Measurements from ENCODE around the gene SEMA3A.

SEMA3A gene

DNA sequence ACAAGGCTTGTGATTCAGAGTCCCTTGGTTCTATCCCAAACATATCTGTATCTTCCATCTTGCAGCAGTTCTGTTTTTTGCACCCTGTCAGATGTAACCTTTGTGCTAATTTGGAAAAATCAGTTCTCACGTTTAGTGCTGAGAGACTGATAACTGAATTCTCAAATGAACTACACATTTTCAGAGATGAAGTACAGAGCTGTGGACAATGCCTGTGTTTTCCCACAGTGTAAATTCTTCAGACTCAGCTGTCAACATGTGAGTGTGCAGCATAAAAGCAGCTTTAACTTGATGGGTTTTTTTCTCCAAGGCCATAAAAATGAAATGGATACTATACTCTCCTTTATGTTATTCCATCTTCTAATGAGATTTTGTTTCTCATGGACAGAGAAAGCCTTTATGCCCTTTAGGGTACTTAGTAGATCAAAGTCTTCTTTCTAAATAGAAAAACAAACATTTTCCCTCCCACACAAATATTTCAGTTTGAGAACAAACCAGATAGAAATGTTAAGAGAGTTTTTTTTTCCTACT is 150.9 kb downstream of the SEMA3A start:
- no peak for TF ChIP-seq CREB5 (CRISPR knock-in tag; IDR thresholded peaks at IDR 0.05; ENCODE audit: low read depth)
- no peak for TF ChIP-seq CSDC2 (CRISPR knock-in tag; IDR thresholded peaks at IDR 0.05)
- TF ChIP-seq ISL1 (CRISPR knock-in tag; IDR thresholded peaks at IDR 0.05), result 0 out of 2 replicates have a peak, but pooled peaks have one; percentile 31

GRCh38 chr7:84042110-84042539 is 152.5 kb downstream of the SEMA3A start:
- TF ChIP-seq, protein P1, sequence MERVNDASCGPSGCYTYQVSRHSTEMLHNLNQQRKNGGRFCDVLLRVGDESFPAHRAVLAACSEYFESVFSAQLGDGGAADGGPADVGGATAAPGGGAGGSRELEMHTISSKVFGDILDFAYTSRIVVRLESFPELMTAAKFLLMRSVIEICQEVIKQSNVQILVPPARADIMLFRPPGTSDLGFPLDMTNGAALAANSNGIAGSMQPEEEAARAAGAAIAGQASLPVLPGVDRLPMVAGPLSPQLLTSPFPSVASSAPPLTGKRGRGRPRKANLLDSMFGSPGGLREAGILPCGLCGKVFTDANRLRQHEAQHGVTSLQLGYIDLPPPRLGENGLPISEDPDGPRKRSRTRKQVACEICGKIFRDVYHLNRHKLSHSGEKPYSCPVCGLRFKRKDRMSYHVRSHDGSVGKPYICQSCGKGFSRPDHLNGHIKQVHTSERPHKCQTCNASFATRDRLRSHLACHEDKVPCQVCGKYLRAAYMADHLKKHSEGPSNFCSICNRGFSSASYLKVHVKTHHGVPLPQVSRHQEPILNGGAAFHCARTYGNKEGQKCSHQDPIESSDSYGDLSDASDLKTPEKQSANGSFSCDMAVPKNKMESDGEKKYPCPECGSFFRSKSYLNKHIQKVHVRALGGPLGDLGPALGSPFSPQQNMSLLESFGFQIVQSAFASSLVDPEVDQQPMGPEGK (CRISPR knock-in tag; IDR thresholded peaks at IDR 0.05; ENCODE audit: borderline replicate concordance), result peak; percentile 55; the same call in 1 of the 2 replicates
- 0 out of 2 replicates have a peak, but pooled peaks have one; percentile 30 for TF ChIP-seq ISL1 (CRISPR knock-in tag; IDR thresholded peaks at IDR 0.05)
- no peak for TF ChIP-seq ZFP30 (CRISPR knock-in tag; IDR thresholded peaks at IDR 0.05)
- TF ChIP-seq, protein P2, sequence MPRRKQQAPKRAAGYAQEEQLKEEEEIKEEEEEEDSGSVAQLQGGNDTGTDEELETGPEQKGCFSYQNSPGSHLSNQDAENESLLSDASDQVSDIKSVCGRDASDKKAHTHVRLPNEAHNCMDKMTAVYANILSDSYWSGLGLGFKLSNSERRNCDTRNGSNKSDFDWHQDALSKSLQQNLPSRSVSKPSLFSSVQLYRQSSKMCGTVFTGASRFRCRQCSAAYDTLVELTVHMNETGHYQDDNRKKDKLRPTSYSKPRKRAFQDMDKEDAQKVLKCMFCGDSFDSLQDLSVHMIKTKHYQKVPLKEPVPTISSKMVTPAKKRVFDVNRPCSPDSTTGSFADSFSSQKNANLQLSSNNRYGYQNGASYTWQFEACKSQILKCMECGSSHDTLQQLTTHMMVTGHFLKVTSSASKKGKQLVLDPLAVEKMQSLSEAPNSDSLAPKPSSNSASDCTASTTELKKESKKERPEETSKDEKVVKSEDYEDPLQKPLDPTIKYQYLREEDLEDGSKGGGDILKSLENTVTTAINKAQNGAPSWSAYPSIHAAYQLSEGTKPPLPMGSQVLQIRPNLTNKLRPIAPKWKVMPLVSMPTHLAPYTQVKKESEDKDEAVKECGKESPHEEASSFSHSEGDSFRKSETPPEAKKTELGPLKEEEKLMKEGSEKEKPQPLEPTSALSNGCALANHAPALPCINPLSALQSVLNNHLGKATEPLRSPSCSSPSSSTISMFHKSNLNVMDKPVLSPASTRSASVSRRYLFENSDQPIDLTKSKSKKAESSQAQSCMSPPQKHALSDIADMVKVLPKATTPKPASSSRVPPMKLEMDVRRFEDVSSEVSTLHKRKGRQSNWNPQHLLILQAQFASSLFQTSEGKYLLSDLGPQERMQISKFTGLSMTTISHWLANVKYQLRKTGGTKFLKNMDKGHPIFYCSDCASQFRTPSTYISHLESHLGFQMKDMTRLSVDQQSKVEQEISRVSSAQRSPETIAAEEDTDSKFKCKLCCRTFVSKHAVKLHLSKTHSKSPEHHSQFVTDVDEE (CRISPR knock-in tag; IDR thresholded peaks at IDR 0.05), result no peak
- no peak for TF ChIP-seq GLIS3 (CRISPR knock-in tag; IDR thresholded peaks at IDR 0.05)
- ATAC-seq, result peak; percentile 84

More for the DNA sequence above, 150.9 kb downstream of the SEMA3A start:
- no peak for ATAC-seq

- TF ChIP-seq ZC3H10 (CRISPR knock-in tag; IDR thresholded peaks at IDR 0.05) (no peak), ZFP3 (CRISPR knock-in tag; IDR thresholded peaks at IDR 0.05) (no peak), CREB5 (CRISPR knock-in tag; IDR thresholded peaks at IDR 0.05; ENCODE audit: low read depth) (no peak), ISL1 (CRISPR knock-in tag; IDR thresholded peaks at IDR 0.05) (no peak), TCF4 (CRISPR knock-in tag; IDR thresholded peaks at IDR 0.05; ENCODE audit: borderline replicate concordance) (no peak), ZNF8 (CRISPR knock-in tag; IDR thresholded peaks at IDR 0.05) (no peak), ZFP30 (CRISPR knock-in tag; IDR thresholded peaks at IDR 0.05) (no peak), SNAI2 (CRISPR knock-in tag; IDR thresholded peaks at IDR 0.05) (no peak), GLIS3 (CRISPR knock-in tag; IDR thresholded peaks at IDR 0.05) (no peak), BACH2 (CRISPR knock-in tag; IDR thresholded peaks at IDR 0.05; ENCODE audit: borderline replicate concordance) (no peak), ESRRG (CRISPR knock-in tag; IDR thresholded peaks at IDR 0.05) (no peak)
- TF ChIP-seq, protein P1 (CRISPR knock-in tag; IDR thresholded peaks at IDR 0.05; ENCODE audit: borderline replicate concordance), result no peak
- TF ChIP-seq, protein P3, sequence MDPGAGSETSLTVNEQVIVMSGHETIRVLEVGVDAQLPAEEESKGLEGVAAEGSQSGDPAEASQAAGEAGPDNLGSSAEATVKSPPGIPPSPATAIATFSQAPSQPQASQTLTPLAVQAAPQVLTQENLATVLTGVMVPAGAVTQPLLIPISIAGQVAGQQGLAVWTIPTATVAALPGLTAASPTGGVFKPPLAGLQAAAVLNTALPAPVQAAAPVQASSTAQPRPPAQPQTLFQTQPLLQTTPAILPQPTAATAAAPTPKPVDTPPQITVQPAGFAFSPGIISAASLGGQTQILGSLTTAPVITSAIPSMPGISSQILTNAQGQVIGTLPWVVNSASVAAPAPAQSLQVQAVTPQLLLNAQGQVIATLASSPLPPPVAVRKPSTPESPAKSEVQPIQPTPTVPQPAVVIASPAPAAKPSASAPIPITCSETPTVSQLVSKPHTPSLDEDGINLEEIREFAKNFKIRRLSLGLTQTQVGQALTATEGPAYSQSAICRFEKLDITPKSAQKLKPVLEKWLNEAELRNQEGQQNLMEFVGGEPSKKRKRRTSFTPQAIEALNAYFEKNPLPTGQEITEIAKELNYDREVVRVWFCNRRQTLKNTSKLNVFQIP (CRISPR knock-in tag; IDR thresholded peaks at IDR 0.05; ENCODE audit: borderline replicate concordance, low read depth), result no peak
- ATAC-seq, result no peak; the same call in 2 of the 3 replicates
These were observed 152.9 kb downstream of the SEMA3A start for GRCh38 chr7:84041649-84042048.

DNA sequence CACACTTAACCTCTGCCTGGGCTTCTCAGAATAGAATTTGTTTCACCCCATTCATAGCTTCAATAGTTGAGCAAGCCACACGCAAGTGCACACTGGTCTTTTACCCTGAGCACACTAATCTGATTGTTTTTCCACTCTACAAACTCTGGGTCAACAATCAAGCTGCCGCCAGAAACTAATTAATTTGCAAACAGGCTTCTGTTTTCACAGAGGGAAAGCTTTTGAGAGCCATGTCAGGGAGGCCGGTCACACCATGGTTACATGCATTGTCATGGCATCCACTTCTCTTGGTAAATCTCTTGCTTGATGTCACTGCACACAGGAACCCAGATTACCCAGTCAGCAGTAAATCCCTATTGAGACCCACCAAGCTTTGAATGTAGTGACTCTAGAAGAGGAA is 154.2 kb downstream of the SEMA3A start:
- TF ChIP-seq SNAI2 (CRISPR knock-in tag; IDR thresholded peaks at IDR 0.05) (no peak), TOX (CRISPR knock-in tag; IDR thresholded peaks at IDR 0.05; ENCODE audit: borderline replicate concordance) (no peak), ISL1 (CRISPR knock-in tag; IDR thresholded peaks at IDR 0.05) (no peak), OSR1 (CRISPR knock-in tag; IDR thresholded peaks at IDR 0.05) (no peak), PPARA (CRISPR knock-in tag; IDR thresholded peaks at IDR 0.05; ENCODE audit: borderline replicate concordance) (no peak), TCF4 (CRISPR knock-in tag; IDR thresholded peaks at IDR 0.05; ENCODE audit: borderline replicate concordance) (no peak), RARB (CRISPR knock-in tag; IDR thresholded peaks at IDR 0.05) (no peak)
- TF ChIP-seq, protein P2 (CRISPR knock-in tag; IDR thresholded peaks at IDR 0.05), result no peak
- ATAC-seq, result no peak
